Keratinocyte (primary cell): ENCODE measurements around the gene TAOK3.

ENCODE experiments used
- EZH2 ChIP-seq: IDR thresholded peaks from one replicate; pipeline ENCODE4 v1.6.1; 2012; ENCODE audit warnings: inconsistent platforms, mild to moderate bottlenecking, low read length, moderate library complexity
- TF ChIP-seq, protein P1 (sequence below), 3 experiments: IDR thresholded peaks in 1 of 3; conservative IDR thresholded peaks in 1 of 3; optimal IDR thresholded peaks in 1 of 3; 2 replicates in 2 of 3; 3 replicates in 1 of 3; pipeline versions ENCODE3 to v1.5.1; 2011; ENCODE audit warnings: low read length in 3 of 3, mild to moderate bottlenecking in 3 of 3, moderate library complexity in 2 of 3, control low read depth in 1 of 3, inconsistent platforms in 1 of 3; ENCODE audit not compliant: insufficient read depth in 2 of 3; ENCODE audit errors: extremely low read depth in 1 of 3

DNA sequence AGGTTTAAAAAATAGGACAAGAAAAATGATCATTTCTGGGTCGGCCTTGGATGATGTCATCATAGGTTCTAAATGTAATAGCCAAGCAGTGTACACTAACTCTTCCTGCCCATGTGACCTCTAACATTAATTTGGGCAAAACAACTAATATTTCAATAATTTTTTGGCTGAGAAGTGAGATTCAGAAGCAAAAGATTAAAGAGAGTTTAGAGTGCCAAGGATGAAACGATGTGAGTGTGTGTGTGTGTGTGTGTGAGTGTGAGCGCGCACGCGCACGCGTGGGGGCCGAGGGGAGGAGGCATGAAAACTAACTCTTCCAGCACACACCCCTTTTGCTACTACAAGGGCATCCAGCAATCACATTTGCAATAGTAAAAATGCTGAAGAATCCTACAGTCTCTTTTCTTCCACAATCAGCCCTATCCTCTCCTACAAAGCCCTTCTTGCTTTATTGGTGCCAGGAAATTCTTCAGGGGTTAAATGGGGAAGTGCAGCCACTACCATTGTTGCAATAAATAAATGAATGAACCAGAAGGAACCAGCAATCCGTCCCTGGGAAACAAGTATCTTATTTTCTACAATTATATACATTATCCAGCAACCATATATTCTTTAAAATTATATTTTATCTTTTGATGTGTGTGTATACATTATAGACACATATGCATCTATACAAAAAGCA, 183.9 kb downstream of the TAOK3 start:
- TF ChIP-seq EZH2, result no peak
- TF ChIP-seq, protein P1, sequence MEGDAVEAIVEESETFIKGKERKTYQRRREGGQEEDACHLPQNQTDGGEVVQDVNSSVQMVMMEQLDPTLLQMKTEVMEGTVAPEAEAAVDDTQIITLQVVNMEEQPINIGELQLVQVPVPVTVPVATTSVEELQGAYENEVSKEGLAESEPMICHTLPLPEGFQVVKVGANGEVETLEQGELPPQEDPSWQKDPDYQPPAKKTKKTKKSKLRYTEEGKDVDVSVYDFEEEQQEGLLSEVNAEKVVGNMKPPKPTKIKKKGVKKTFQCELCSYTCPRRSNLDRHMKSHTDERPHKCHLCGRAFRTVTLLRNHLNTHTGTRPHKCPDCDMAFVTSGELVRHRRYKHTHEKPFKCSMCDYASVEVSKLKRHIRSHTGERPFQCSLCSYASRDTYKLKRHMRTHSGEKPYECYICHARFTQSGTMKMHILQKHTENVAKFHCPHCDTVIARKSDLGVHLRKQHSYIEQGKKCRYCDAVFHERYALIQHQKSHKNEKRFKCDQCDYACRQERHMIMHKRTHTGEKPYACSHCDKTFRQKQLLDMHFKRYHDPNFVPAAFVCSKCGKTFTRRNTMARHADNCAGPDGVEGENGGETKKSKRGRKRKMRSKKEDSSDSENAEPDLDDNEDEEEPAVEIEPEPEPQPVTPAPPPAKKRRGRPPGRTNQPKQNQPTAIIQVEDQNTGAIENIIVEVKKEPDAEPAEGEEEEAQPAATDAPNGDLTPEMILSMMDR (optimal IDR thresholded peaks at IDR 0.05 in 1 of 3, IDR thresholded peaks at IDR 0.05 in 1 of 3, conservative IDR thresholded peaks at IDR 0.05 in 1 of 3; ENCODE audit: extremely low read depth in 1 of 3, insufficient read depth in 2 of 3, low read length in 3 of 3), result no peak
